Lung microvascular endothelial cell (primary cell): ENCODE results near the gene SYT2. TPM values are rescaled to one million over a fixed set of nuclear protein-coding genes. Genes with fewer than 3 reads are reported as not detected.
A peak's percentile ranks its signal among the peaks of the same experiment; 100 is the strongest.
"Not testable (repeated sequence)": the region's sequence is repeated elsewhere in the genome, so short reads cannot be mapped to it uniquely, and the experiment has no call there.

ENCODE experiments used
- DNase-seq, 2 donors: peaks; one replicate each; pipeline versions ENCODE4 v3.0.0 to v3.0.0-alpha.2; 2010; ENCODE audit warnings: low read depth in 2 of 2
- total RNA-seq: library from RNA; depleted of rRNA; stranded (reverse); fragments of >200 nt; gene quantifications from 2 replicates; pipeline ENCODE4 v1.2.1, GENCODE V29; 2014

The SYT2 gene
- total RNA-seq, 1 donor from 2014 or later = not detected

- no peak for DNase-seq
These were observed 116.4 kb downstream of the SYT2 start for GRCh38 chr1:202593845-202594244.

GRCh38 chr1:202592146-202592545 is 118.1 kb downstream of the SYT2 start:
- DNase-seq = no peak

GRCh38 chr1:202591515-202591914 is 118.7 kb downstream of the SYT2 start:
- DNase-seq = no peak

- DNase-seq = no peak
These were observed 119.3 kb downstream of the SYT2 start for GRCh38 chr1:202590975-202591411.

- DNase-seq = no peak
These were observed 120.1 kb downstream of the SYT2 start for GRCh38 chr1:202590126-202590525.

GRCh38 chr1:202589190-202589930 is 120.9 kb downstream of the SYT2 start:
- DNase-seq = peak; percentile 90 to 98

GRCh38 chr1:202588503-202589189 is 121.6 kb downstream of the SYT2 start:
- no peak for DNase-seq

GRCh38 chr1:202587859-202588485 is 122.3 kb downstream of the SYT2 start:
- no peak for DNase-seq

- DNase-seq = no peak
These were observed 123.4 kb downstream of the SYT2 start for GRCh38 chr1:202586871-202587270.

- DNase-seq = peak in 1 of 2 donors; percentile 58
These were observed 124.0 kb downstream of the SYT2 start for GRCh38 chr1:202586018-202586821.

GRCh38 chr1:202585590-202585933 is 124.7 kb downstream of the SYT2 start:
- no peak for DNase-seq

GRCh38 chr1:202584707-202585589 is 125.3 kb downstream of the SYT2 start:
- DNase-seq = no peak

- DNase-seq = not testable (repeated sequence)
These were observed 127.9 kb downstream of the SYT2 start for GRCh38 chr1:202582350-202582749.

- no peak for DNase-seq
These were observed 129.6 kb downstream of the SYT2 start for GRCh38 chr1:202580619-202581018.

- DNase-seq = peak in 1 of 2 donors; percentile 71
These were observed 130.4 kb downstream of the SYT2 start for GRCh38 chr1:202579806-202580205.

- DNase-seq = no peak
These were observed 131.7 kb downstream of the SYT2 start for GRCh38 chr1:202578565-202578964.

GRCh38 chr1:202578001-202578504 is 132.2 kb downstream of the SYT2 start:
- no peak for DNase-seq

GRCh38 chr1:202577381-202577780 is 132.9 kb downstream of the SYT2 start:
- DNase-seq = no peak

GRCh38 chr1:202576816-202577215 is 133.4 kb downstream of the SYT2 start:
- DNase-seq = peak; percentile 53 to 63

- peak in 1 of 2 donors; percentile 57 for DNase-seq
These were observed 134.2 kb downstream of the SYT2 start for GRCh38 chr1:202575918-202576653.
